GM21723 (cell line): ENCODE measurements around the gene RAB38.

Experiments used
- ATAC-seq: cut with Tn5 transposase; IDR thresholded peaks from one replicate; pipeline ENCODE4 v1.9.1; 2021; ENCODE audit warnings: mild to moderate bottlenecking, moderate library complexity; ENCODE audit not compliant: unreplicated experiment

RAB38 gene

DNA sequence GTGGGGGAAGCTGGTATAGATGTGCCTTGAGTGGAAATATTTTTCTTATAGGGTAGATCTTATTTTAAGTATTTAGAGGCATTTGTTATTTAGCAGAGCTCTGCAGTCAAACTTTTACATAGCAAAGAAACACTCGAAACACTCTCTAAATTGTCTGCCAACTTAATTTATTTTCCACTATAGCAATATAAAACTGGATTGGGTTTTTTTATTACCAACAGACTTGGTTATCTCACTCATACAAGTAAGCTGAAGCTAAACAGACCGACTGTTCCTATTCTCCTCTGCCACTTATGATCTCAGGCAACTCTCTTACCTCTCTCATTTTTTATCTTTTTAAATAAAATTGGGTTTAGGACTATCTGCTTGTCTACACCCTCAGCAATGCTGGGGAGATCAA lies 4.6 kb downstream of the RAB38 start:
- no peak for ATAC-seq

DNA sequence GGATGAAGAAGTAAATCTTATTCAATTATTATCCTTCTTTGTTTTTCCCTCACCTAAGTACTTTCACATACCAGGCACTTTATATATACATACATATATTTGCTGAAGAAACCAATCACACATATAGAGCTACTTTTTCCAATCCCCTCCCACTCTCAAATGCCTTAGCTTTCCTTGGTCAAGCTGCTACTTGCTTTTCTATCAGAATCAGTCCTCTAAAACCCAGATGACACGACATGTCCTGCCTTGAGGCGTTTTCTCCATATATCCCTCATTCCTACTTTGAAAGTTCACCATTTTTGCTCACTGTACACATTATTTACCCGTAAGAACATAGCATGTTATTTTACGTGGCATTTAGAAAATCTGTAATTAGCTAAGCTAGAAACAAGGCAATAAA lies 5.4 kb downstream of the RAB38 start:
- no peak for ATAC-seq

DNA sequence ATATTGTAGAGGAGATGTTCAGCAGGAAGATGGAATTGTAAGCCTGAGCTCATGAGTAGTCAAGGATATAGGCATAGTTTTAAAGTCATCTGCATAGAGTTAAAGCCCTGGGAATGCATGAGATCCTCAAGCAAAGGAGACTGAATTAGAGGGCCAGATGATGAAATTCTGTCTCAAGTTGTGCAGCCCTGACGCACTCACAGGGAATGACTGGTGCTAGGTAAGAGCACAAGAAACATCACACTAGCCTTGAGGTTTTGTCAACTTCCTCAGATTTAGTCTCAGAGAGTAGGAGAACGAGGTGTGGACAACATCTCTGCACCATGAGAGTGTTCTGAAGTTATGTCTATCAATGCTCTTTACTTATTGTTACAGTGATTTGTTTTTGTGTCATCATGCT lies 5.8 kb downstream of the RAB38 start:
- no peak for ATAC-seq

DNA sequence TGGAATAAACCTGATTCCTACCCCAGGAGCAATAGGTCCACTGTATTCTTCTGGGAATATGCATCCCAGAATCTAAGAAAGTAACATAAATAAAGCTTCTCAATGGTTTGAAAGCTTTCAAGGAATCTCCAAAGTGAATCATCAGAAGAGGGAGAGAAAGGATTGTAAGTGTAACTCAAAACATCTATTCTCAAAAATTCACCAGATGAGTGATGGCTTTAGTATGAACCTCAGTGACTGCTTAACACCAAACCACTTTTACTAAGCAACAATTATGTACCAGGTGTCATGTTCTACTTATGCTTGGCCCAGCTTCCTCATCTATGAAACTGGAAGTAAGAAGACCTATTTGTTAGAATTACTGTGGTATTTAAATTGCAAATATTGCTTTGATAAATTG lies 7.4 kb downstream of the RAB38 start:
- no peak for ATAC-seq

DNA sequence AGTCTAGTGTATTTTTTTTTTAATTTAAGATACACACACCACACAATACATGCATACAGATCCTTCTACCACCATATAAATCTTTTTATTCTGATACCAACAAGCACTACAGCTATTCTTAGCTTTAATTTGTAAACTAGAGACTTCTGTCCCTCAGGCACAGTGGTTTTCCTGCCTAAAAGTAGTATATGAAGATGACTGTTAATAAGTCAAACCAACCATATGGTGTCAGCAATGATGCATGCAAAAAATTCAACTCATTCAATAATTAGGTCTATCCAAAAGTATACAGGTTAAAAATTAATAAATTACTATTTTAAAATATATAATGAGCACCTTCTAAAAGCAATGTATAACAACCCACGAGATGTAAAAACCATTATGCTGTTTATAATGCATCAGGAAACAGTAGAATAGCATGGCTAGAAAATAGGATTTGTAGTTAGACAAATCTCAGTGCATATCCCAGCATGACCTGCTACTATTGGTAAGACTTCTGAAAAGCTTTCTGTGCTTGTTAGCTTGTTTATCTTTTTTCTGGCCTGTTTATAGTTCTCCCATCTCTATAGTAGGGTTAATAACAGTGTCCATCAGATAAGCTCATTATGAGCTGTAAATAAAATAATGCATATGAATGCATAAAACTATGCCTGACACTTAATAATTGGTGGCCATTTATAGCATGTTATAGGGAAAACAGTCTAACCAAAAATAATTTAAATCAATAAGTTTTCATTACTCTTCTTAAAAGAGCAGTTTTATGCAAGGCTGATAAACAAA lies 10.2 kb downstream of the RAB38 start:
- no peak for ATAC-seq

DNA sequence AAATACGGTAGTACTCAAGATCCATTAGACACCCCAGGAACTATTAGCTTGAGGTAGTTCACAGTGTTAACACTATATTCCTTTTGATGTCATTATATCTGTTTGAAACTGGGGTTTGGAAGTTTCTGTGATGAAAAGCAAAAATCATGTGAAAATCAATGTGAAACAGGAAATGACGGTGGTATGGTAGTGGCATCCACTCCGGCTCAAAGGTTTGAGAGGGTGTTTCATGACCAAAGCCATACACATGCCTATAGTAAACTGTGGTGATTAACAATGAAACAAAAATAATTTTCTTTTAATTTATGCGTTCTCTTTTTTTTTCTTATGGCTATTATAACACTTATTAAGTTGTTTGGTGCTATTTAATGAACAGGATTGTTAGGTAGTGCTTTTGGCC lies 10.9 kb downstream of the RAB38 start:
- ATAC-seq = no peak

DNA sequence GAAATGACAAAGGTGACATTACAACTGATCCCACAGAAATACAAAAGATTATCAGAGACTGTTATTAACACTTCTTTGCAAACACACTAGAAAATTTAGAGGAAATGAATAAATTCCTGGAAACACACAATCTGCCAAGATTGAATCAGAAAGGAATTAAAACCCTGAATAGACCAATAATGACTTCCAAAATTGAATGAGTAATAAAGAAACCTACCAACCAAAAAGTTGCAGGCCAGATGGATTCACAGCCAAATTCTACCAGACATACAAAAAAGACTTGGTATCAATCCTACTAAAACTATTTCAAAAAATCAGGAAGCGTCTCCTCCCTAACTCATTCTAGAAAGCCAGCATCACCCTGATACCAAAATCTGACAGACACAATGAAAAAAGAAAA lies 17.2 kb downstream of the RAB38 start:
- no peak for ATAC-seq

DNA sequence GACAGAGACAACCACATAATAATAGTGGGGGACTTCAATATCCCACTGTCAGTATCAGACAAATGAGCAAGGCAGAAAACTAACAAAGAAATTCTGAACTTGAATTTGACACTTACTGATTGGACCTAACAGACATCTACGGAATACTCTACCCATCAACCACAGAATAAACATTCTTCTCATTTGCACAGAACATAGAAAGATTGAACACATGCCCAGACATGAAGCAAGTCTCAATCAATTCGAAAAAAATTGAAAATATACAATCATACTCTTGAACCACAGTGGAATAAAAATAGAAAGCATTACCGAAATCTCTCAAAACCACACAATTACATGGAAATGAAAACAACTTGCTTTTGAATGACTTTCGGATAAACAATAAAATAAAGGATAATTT lies 17.9 kb downstream of the RAB38 start:
- ATAC-seq = no peak

DNA sequence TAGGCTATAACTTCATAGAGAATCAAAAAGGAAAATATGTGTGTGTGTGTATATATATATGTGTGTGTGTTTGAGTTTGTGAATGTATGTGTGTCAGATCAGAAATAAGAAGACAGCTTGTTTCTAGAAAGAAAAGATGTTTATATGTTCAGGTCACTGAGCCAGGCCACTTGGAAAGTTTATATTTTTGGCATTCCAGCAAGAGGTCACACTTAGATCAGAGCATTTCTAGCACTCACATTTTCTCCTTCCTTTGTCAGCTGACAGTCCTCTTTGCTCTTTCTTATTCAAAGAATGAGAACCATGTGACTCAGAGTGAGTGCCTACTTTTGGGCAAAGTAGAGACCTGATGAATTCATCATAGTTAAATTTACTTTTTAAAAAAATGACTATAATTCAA lies 22.9 kb downstream of the RAB38 start:
- no peak for ATAC-seq

DNA sequence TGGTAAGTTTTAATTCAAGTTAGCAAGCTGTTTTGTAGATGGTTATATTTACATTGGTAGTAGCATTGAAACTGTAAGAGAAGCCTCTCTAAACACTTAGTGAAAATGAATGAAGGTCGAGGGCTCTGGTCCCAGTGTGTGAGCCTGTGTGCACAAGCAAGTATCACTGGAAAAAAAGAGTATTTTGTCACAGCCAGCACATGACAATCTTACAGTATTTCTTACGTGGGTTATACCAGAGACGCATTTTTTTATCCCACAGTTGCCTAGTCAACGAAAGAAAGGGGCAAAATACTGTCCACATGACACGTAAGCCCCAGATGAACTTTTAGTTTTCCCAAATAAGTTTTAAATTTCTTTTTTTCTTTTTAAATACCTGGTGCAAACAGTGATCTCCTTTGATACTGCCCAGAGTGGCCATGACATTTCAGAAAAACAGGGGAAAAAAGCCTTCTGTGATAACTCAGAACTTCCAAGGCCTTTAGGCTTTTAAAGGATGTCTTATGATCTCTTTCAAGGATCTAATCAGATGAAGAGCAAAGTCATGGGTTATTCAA lies 23.5 kb downstream of the RAB38 start:
- no peak for ATAC-seq

DNA sequence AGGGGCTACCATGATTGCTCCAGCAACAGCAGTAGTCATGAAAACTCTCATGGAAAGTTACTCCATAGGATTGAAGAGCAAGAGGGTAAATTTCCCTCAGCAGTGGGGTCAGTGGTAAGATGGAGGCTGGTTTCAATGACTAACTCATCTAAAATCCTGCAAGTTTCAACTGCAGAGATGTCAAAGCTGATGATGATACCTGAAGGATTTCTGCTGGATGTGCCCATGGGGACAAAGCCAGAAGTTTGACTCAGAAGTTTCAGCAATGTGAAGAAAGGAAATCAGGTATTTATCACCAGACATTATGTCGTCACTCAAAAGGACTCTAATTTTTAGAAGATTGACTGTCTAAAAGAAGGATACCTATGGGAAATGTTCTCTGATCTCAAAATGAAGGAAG lies 29.1 kb downstream of the RAB38 start:
- no peak for ATAC-seq

DNA sequence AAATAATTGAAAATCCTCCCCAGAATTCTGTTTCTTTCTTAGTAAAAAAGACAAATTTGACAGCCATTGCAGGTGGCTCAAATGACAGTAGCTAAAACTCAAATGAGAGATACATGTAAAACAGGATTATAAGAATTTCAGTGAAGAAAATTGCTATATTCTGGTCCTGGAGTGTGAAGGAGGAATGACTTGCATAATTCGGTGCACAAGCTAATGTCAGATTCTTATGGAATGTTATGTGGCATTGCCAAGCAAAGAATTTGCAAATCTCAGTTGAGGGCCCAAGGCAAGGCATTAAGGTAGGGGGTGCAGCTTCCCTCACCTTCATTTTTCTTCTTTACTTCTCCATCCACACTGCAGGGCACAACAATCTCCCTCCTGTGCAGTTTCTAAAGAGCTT lies 35.4 kb downstream of the RAB38 start:
- ATAC-seq = no peak

DNA sequence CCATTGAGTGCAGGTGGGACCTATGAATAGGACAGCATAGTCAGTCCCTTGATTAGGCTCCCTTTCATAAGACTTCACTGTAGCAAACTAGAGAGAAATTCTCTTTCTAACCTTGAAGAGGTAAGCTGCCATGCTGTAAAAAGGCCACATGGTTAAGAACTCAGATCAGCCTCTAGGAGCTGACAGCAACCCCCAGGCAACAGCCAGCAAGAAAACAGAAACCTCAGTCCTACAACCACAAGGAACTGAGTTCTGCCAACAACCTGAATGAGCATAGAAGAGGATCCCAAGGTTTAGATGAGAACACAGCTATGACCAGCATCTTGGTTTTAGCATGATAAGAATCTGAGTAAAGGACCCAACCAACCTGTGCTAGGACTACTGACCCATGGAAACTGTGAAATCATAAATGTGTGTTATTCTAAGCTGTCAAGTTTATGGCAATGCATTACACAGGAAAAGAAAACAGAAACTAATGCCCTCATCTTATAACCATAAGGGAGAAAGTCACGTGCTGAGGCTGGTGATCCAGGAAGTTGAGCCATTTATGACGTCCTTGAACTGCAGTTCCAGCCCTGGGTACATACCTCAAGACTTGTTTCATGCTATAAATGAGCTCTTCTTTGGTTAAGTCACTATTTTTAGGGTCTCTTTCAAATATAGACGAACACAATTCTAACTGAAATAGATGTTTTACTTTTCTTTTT lies 43.3 kb downstream of the RAB38 start:
- no peak for ATAC-seq

DNA sequence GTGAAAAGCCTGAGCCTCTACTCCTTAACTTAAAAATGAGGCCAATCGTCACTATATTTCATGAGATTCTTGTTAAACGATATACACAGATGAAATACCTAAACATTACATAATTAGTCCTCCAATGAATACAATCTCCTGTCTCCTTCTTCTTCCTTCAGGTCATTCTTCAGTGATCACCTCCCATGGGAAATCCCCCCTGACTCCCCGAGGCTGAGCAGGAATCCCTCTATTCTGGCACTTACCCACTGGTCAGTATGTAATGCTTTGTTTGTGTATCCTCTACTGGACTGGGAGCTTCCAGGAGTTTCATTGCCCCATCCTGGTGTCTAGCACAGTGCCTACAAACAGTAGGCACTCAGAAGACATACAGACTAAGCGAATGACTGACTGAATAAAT lies 52.3 kb downstream of the RAB38 start:
- ATAC-seq = no peak

DNA sequence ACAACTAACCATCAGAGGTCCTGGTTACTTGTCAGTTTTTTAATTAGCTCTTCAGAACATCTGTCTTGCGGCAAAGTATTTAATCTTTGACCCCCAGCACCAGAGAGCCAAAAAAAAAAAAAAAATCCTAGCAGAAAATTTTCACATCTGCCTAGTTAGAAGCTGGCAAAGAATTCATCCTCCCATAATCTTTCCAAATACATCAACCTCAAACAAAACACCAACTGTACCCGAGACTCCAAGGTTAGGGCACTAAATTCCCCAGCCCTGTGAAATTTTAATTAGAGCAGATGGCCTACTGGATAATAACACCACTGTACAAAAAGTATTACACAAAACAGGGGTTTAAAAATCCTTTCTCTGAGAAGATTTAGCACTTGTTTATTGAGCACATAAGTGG lies 55.7 kb downstream of the RAB38 start:
- ATAC-seq = no peak

DNA sequence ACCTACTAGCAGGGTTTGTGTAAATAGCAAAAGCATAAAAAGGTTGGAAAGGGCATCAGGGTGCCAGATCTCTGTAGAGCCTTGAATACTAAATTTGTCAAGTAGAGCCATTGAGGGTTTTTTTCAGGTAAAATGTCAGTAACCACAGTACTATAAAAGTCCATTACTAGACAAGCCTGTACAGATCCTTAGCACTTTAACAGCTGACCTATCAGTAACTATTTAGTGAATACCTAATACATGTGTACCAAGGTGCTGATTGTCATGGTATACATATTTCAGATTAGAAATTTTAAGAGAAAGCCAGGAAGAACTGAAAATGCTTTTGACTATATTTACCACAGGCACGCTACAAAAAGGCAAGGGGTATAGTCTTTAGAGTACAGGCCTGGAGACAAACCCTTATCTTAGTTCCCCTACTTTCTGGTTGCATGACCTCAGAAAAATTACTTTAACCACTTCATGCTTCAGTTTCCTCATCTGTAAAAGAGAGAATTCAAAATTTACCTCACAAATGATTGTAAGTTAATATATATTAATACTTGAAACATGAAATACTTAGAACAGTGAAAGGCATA lies 57.9 kb downstream of the RAB38 start:
- ATAC-seq = no peak

DNA sequence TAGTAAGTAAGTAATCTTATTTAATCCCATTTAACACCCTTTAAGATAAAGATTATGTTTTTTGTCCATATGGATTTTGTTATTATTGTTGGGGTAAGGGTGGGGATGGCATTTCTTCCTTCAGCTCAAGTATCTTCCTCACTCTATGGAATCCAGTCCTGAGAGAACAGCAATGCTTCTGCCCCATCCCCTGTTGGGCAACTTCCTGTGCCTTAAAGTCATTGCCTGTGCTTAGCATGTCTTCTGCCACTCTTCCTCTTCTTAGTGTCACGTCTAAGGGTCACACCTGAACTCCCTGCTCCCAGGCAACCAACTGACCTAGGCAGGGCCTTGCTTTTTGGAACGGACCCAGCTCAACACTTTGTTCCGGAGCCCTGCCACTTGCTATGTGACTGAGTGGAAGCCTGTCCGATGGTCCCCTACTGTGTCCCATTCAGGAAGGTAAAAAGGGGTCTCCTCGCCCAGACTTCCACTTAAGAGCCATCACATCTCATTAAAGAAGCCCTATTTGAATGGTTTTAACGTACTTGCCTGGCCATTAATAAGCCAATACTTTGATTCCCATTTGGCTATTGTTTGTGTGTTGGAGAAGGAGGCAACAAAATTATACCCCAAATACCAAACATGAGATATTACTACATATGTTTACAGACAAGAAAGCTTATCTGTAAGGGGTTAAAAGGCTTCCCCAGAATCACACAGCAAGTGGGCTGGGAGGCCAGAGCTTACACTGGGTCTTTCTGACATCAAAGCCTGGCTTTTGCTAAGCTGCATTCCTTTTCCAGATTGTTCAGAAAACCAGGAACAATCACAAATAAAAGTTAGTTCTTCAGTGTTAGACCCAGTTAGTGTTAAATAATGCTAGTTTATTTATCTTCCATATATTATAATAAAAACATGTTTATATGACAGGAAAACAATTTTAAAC lies 59.2 kb downstream of the RAB38 start:
- no peak for ATAC-seq

DNA sequence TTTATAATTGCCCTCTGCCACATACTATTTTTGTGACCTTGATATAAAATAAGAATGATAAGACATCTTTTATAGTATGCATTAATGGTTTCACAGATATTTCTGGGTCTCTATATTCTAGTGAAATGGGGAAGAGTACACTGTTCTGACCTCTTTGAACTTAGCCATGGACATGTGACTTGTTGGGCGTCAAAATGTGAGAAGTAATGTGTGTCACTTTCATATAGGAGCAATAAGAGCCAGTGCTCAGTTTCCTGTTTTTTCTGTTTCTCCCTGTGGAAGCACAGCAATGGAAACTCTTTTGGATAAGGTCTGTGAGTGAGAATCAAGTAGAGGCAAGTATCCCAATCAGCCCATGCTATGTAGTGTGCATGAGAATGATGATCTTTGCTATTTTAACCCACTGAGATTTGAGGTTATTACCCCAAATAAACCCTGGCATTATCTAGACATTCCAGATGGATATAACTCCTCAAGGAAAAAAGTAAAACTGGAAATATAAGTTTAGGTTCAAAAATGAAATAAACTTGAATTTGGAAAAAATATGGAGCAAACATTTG lies 60.7 kb downstream of the RAB38 start:
- no peak for ATAC-seq

DNA sequence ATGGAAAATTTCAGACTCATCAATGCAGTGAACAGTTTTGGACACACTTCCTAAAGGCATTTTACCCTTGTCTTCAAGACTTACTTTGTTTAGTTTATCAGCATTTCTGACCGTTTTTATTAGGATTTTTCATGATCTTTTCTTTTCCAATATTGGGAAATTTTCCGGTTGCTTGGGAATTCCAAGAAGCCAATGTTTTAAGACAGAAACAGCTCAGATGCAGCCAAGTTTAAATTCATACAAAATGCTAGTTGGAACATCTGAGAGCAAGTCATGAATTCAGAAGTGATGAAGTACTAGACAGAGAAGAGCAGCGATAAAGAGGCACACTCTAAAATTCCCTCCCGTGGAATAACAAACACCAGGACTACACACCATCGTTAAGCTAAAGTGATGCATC lies 68.6 kb downstream of the RAB38 start:
- no peak for ATAC-seq

DNA sequence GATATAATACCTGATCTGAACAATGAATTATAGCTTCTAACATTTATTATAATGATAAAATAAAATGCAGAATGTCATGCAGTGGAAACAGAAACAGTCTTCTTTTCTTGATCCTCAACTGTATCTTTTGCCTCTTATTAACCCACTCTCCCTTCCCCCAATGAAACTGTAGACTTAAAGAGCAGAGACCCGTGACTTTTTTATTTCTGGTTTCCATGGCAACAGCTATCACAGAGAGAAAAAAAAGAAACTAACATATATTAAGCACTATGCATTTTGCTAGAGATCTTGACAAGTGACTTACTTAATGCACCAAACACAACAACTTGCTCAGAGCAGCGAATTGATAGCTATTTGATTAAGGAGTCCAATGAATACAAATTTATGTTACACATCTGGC lies 69.3 kb downstream of the RAB38 start:
- ATAC-seq = no peak

DNA sequence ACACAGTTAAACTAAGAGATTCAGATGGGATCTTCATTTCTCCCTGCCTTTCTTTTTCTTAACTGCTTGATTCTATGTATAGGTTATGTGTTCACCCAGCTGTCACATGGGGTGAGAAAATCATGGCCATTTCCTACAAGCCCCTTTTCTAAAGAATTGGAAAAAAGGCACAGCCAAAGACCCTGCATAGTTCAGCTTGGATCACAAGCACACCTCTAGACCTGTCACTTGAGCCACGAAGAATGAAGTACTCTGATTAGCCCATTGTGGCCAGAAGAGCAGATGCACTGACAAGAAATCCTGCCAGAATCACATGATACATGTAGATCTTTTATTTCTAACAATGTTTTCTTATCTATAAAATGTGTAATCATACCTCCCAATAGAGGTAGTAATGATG lies 69.7 kb downstream of the RAB38 start:
- ATAC-seq = no peak
